PC-3 (cell line): ENCODE measurements around the gene POMZP3.
"Not testable (repeated sequence)": the region's sequence is repeated elsewhere in the genome, so short reads cannot be mapped to it uniquely, and the experiment has no call there.

Source experiments
- EZH2 ChIP-seq: fragments of 300-600 bp; sonication (generic); IDR thresholded peaks from one replicate; pipeline ENCODE4 v1.6.1; 2017; ENCODE audit warnings: antibody characterized with exemption, mild to moderate bottlenecking, low read length; ENCODE audit not compliant: unreplicated experiment
- TF ChIP-seq, protein P1 (sequence below): fragments of 300-600 bp; sonication (generic); conservative IDR thresholded peaks from 2 replicates; pipeline ENCODE4 v1.5.1; 2017; ENCODE audit warnings: antibody characterized with exemption, low read depth, mild to moderate bottlenecking, low read length

DNA sequence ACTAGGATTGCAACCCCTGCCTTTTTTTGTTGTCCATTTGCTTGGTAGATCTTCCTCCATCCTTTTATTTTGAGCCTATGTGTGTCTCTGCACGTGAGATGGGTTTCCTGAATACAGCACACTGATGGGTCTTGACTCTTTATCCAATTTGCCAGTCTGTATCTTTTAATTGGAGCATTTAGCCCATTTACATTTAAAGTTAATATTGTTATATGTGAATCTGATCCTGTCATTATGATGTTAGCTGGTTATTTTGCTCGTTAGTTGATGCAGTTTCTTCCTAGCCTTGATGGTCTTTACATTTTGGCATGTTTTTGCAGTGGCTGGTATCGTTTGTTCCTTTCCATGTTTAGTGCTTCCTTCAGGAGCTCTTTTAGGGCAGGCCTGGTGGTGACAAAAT is 62.1 kb downstream of the POMZP3 start:
- TF ChIP-seq, protein P1, sequence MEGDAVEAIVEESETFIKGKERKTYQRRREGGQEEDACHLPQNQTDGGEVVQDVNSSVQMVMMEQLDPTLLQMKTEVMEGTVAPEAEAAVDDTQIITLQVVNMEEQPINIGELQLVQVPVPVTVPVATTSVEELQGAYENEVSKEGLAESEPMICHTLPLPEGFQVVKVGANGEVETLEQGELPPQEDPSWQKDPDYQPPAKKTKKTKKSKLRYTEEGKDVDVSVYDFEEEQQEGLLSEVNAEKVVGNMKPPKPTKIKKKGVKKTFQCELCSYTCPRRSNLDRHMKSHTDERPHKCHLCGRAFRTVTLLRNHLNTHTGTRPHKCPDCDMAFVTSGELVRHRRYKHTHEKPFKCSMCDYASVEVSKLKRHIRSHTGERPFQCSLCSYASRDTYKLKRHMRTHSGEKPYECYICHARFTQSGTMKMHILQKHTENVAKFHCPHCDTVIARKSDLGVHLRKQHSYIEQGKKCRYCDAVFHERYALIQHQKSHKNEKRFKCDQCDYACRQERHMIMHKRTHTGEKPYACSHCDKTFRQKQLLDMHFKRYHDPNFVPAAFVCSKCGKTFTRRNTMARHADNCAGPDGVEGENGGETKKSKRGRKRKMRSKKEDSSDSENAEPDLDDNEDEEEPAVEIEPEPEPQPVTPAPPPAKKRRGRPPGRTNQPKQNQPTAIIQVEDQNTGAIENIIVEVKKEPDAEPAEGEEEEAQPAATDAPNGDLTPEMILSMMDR: not testable (repeated sequence)
- not testable (repeated sequence) for TF ChIP-seq EZH2
